NB4 (cell line): ENCODE results near the gene FOXP1.

ENCODE experiments used
- CTCF ChIP-seq: IDR thresholded peaks from one replicate; pipeline ENCODE4 v1.5.1; 2012; ENCODE audit warnings: low read depth, low read length
- MAX ChIP-seq: IDR thresholded peaks from 2 replicates; pipeline ENCODE4 v1.6.1; 2011; ENCODE audit warnings: low read depth, low read length
- MYC ChIP-seq: IDR thresholded peaks from 2 replicates; pipeline ENCODE4 v1.6.1; 2011; ENCODE audit warnings: low read depth, low read length
- POLR2A ChIP-seq: IDR thresholded peaks from 2 replicates; pipeline ENCODE4 v1.6.1; 2011; ENCODE audit warnings: mild to moderate bottlenecking; ENCODE audit not compliant: insufficient read length; ENCODE audit errors: extremely low read depth

GRCh38 chr3:71456156-71456555, 127.4 kb downstream of the FOXP1 start:
- TF ChIP-seq CTCF (no peak), MAX (no peak), POLR2A (no peak), MYC (no peak)
